GM19035 (cell line): ENCODE results near the gene SOCS6.
A peak's percentile ranks its signal among the peaks of the same experiment; 100 is the strongest.
"Not testable (repeated sequence)": the region's sequence is repeated elsewhere in the genome, so short reads cannot be mapped to it uniquely, and the experiment has no call there.

Source experiments
- ATAC-seq: cut with Tn5 transposase; IDR thresholded peaks from one replicate; pipeline ENCODE4 v1.9.1; 2021; ENCODE audit not compliant: unreplicated experiment

Gene SOCS6, protein sequence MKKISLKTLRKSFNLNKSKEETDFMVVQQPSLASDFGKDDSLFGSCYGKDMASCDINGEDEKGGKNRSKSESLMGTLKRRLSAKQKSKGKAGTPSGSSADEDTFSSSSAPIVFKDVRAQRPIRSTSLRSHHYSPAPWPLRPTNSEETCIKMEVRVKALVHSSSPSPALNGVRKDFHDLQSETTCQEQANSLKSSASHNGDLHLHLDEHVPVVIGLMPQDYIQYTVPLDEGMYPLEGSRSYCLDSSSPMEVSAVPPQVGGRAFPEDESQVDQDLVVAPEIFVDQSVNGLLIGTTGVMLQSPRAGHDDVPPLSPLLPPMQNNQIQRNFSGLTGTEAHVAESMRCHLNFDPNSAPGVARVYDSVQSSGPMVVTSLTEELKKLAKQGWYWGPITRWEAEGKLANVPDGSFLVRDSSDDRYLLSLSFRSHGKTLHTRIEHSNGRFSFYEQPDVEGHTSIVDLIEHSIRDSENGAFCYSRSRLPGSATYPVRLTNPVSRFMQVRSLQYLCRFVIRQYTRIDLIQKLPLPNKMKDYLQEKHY

DNA sequence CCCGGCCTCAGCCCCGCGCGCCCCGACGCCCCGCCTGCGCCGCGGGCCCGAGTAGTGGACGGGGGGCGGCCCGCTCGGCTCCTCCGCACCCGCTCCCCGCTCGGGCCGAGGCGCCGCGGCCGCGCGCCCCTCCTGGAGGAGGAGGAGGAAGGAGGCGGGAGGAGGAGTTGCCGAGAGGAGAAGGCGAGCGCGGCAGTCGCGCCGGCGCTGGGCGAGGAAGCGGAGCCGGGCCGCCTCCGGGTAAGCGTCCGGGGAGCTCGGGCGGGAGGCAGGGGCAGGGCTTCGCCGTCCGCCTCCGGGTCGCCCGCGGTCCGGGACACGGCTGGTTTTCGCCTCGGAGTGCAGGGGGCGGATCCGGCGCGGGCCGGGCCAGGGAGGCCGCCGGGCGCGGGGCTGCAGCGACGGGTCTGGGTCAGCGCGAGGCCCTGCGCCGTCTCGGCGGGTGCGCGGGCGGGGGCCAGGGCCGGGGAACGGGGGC lies at the start of gene SOCS6:
SOCS6 (plus strand) TSS at position 195 of the 478 bp plus-strand sequence. CDS start 35,624 bp downstream, outside the sequence.
- peak; percentile 72 for ATAC-seq

DNA sequence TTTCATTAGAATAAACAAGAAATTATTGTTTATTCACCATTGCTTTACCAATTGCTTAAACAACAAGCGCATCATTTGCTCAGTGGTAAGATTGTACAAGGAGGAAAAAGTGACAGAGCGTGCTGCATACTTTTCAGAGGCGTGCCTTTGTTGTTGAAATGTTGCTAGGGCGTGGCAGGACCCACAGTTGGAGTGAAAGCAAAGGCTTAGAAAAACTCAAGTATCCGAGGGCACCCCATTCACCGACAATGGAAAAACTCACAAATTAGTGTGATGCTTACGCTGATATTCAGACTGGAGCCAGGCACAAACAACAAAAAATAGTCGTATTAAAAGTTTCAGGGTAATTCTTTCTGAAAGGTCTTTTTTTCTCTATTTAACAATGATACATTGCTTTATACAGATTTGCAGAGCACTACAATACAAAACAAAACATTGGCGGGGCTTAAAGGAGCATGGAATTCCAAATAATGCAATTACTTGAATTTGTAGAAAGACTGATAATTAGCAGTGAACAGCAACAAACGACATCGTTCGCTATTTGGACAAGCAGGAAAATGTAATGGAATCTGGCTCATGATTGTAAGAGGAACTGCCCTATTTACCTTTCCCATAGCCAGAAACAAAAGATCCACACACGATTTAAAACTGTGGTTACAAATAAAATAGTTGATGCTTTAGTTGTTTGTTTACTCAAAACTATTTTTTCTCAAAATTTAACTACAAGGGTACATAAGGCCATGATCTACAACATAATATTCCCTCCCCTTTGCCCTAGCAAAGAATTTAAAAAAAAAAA lies 45.5 kb upstream of the SOCS6 start:
- ATAC-seq, result no peak

DNA sequence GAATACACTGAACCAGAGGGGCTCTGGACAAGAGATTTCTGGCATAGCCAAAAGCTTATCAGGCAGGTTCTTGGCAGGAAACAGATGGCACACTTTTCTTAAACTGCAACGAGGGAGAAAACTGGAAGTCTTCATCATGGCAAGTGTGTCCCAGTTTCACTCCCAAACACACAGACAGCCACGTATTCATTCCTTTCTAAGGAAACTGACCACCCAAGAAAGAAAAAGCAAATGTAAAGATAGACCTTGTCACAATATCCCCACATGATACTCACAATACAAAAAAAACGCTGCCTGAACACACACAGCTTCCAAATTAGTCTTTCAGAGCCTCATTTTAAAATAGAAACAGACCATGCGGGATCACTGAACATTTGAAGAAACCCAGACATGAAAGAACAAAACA lies 42.8 kb upstream of the SOCS6 start:
- ATAC-seq, result no peak

DNA sequence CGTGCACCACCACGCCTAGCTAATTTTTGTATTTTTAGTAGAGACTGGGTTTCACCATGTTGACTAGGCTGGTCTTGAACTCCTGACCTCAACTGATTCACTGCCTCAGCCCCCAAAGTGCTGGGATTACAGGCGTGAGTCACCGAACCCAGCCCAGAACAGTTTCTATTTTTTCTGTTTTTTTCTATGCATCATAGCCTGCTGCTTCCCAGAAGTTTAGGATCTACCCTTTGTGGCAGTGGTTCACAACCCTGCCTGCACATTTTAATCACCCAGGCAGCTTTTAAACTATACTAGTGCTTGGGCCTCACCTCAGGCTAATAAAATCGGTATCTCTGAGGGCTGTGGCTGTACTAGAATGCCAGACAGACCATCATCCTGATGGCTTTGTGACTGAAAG lies 39.7 kb upstream of the SOCS6 start:
- ATAC-seq, result no peak

DNA sequence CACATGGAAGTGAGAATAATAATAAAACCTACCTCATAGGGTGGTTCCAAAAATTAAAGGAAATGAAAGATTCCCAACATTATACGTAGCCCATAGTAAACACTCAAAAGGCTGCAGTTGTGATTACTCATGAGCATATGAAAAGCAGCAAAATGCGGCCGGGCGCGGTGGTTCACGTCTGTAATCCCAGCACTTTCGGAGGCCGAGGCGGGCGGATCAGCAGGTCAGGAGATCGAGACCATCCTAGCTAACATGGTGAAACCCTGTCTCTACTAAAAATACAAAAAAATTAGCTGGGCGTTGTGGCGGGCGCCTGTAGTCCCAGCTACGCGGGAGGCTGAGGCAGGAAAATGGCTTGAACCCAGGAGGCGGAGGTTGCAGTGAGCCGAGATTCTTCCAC lies 39.0 kb upstream of the SOCS6 start:
- not testable (repeated sequence) for ATAC-seq

DNA sequence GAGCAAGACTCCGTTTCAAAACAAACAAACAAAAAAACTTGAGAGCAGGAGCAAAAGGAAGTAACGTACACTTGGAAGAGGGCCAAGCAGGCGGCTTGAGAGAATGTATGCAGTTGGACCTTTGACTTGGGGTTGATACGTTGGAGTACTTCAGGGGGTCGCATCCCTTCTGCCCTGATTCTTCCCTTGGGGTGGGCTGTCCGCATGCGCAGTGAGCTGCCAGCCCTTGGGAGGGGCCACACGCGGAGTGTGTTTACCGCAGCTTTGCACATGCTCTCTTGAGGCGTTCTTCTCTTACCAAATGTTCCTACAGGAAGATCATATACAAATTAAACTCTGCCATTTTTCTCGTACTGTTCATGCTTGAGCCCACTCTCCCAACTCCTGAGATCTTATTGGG lies 38.1 kb upstream of the SOCS6 start:
- ATAC-seq, result no peak

DNA sequence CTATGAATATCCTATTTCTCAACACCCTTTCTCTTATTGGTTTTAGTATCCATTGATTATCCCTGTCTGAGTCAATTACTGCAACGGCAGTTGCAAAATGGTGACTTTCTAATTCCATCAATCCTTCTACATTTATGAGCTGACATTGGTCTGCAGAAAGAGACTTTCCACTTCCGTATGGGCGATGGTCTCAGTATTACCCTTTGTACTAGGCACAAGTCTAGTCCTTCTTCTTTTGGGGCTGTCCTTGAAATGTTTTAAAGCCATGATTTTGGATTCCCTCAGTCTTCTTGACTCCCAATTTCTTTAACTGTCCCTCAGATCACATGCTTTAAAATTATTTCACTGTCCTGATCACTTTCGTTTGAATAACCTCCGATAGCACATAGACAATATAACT lies 32.7 kb upstream of the SOCS6 start:
- no peak for ATAC-seq

DNA sequence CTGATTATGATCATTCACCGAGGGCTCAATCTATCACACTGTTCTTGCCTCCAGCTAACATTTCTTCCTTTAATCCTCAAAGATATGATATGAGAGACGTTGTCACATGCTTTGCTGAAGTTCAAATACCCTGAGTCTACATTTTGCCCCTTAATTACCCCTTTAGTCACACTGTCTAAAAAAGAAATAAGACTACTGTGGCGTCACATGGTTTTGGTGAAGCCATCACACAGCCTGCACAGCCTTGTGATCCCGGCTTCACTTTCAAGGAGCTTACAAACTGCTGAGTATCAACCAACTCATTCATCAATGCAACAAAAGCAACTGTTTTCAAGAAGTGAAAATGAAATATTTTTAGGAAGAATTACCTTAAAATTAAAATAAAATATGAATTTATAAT lies 31.9 kb upstream of the SOCS6 start:
- ATAC-seq, result no peak

DNA sequence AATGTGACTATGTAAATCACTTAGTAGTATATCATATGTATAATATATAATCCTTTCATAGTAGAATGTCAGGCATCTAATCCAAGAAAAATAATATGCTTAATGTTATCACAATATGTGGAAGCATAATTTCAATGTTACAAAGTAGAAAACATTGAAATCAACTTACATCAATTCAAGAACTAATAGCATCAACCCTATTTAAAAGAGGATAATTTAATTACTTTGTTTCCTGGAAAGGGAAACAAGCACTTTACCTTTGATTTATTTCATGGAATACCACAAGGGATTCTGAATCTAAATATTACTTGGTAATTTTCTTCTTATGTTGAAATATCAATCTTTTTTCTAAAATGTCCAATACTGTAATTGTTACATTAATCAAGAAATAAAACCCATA lies 30.6 kb upstream of the SOCS6 start:
- no peak for ATAC-seq

DNA sequence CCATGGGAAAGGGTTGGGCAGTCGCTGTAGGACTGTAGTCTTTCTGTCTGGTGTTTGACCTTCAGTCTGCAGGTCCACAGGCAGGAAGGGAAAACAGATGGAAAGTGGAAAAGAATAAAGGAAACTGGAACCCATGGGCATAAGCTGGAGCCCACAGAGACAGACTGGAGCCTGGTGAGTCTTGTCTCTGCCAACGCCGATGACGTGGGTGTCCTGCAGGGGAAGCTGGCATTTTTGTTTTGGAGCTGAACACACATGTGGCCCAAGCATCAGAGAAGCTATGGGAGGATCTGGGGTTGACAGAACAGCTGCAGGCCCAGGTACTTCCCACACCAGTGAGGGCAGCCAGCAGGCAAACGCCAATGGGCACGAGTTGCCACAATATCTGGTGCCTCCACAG lies 28.2 kb upstream of the SOCS6 start:
- ATAC-seq, result no peak

DNA sequence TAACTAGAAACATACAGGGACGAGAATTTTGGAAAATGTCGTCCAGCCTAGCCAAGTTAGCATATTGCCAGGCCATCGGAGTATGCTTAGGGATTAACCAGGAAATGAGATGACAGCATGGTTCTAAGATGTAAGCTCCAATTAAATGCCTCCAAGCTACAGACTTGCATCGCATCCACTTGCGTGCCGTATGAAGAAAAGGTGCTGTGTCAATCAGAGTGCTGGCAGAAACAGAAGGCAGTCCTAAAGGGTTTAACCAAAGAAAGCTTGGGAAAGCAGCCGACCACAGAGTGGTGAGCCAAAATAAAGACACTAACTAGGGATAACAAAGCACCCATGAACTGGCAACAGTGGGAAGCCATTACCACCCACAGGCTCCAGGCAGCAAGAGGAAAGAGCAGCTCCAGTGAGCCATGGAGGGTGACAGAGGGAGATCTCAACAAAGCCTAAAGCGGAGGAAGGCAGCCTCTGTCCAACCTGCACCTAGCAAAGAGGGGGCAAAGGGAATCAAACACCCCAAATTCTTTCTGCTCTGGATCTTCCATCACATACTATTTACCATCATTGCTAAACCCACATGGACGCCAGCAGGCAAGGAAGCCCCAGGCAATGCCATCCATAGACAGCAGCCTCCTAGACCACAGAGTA lies 27.6 kb upstream of the SOCS6 start:
- no peak for ATAC-seq

DNA sequence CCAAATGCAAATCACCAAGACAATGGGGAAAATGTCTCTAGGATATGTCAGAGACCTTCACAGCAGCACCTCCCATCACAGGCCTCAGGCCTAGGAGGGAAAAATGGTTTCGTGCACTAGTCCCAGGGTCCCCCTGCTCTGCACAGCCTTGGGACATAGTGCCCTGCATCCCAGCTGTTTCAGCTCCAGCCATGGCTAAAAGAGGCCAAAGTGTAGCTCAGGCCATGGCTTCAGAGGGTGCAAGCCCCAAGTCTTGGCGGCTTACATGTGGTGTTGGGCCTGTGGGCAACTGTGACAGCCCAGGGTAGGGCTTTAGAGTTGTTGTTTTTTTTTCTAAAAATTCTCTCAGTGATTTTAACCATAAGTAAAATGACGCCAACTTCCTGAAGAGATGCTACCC lies 25.5 kb upstream of the SOCS6 start:
- no peak for ATAC-seq

DNA sequence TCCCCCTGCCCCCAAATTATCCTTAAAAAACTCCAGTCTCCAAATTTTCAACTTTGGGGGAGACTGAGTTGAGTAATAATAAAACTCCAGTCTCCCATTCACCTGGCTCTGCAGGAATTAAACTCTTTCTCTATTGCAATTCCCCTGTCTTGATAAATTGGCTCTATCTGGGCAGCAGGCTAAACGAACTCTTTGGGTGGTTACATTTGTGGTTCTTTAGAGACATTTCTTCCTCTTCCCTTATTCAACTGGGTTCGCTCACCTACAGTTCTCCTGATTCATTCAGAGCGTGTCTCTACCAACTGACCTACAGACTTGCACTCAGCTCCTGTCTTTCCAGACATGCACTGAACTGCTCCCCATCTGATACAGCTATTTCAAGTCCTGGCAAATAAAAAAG lies 17.1 kb upstream of the SOCS6 start:
- ATAC-seq, result no peak

DNA sequence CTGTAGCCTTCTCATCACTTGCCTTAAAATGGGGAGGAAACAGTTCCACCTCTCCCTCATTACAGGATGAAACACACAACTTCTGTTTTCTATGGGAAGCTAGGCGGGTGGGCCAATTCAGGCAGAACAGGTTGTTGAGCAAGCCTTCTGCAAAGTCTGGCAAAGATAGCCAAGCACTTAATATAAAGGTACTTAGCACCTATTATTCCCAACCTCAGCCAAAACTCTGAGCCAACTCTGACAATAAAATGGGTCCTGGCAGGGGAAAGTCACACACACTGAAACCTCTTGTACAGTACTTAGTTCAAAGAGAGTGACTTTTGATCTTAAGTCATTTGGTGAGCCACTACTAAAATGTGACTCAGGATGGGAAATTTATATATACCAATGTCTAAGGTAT lies 15.8 kb upstream of the SOCS6 start:
- ATAC-seq, result no peak

DNA sequence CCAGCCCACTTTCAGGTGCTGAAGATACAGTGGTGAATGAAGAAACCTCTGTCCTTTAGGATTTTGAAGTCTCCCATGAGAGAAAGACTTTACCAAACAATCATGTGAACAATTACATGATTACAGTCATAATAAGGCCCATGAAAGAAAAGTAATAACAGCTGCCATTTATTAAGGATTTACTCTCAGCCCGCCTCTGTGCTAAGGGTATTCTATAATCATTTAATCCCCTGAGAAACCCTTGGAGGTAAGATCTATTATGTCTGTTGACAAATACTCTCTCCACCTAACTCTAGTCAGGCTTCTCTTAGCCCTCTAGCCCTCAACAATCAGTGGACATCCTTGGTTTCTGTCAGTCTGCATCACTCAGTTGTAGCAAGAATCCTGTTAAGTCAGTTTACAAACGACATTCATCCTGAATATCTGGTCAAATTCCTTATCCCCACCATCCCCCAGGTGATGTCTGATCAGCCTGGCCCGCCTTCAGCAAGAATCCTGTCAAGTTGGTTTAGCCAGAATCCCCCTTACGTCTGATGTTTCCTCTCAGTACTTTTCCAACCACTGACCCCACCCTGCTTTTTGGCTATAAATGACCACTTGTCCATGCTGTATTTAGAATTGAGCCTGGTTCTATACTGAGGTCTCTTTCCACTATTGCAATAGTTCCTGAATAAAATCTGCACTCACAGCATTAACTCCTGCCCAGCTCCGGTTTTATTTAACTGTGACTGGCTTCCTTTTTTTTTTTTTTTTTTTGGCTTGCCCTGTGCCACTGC lies 12.2 kb upstream of the SOCS6 start:
- no peak for ATAC-seq

DNA sequence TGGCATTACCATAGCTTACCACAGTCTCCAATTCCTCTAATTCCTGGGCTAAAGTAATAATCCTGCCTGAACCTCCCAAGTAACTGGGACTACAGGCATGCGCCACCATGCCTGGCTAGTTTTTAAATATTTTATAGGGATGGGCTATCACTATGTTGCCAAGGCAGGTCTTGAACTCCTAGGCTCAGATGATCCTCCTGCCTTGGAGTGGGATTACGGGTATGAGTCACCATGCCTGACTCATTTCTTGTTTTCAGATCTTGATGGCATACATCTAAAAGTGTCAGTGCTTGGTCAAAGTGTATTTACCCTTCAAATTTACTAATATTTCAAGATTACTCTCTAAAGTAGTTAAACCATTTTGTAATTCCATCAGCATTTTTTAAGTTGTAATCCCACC lies 9.4 kb upstream of the SOCS6 start:
- no peak for ATAC-seq

DNA sequence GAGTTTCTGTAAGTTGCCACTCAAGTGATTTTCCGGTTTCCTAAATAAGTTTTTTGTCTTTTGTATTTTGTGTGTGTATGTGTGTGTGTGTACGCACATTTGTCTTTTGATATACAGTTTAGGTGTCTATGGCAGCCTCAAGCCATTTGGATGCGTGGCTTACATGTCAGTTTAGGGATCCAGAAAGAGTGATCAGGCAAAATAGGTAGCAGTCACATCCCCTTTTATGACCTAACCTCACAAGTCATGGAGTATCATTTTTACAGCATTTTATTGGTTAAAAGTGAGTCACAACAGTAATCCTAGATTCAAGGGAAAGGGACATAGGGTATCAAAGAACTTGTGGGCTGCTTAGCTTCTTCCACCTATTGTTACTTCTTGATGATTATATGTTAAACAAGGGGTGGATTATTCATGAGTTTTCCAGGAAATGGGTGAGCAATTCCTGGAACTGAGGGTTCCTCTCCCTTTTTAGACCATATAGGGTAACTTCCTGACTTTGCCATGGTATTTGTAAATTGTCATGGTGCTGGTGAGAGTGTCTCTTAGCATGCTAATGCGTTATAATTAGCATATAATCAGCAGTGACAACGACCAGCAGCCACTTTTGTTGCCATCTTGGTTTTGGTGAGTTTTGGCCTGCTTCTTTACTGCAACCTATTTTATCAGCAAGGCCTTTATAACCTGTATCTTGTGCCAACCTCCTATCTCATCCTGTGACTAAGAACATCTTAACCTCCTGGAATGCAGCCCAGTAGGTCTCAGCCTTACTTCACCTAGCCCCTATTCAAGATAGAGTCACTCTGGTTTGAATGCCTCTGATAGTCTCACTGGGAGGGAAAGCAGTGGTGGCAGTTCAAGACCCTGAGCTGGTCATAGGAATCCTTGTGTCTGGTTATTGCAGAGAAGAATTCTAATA lies 8.6 kb upstream of the SOCS6 start:
- ATAC-seq, result no peak

DNA sequence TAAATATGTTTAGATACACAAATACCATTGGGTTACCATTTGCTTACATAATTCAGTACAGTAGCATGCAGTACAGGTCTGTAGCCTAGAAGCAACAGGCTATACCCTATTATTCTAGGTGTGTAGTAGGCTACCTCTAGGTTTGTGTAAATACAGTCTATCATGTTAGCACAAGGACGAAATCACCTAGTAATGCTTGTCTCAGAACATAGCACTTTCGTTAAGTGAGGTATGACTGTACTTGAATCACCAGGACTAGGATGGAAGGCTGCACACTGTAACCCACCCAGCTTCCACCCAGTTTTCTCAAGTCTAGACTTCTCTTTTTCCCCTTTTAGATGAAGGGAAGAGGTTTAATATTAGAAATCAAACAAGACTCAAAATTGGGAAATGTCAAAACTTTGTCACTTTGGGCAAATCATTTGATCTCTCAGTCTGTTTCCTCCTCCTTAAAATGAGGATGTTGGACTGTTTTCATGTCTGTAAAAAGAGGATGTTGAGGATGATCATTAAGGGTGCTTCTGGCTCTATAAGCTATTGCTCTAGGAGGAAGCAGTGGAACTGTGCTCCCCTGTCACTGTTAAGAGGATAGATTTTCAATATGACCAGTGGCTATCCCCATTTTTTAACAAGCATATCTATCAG lies 3.7 kb upstream of the SOCS6 start:
- ATAC-seq, result no peak

DNA sequence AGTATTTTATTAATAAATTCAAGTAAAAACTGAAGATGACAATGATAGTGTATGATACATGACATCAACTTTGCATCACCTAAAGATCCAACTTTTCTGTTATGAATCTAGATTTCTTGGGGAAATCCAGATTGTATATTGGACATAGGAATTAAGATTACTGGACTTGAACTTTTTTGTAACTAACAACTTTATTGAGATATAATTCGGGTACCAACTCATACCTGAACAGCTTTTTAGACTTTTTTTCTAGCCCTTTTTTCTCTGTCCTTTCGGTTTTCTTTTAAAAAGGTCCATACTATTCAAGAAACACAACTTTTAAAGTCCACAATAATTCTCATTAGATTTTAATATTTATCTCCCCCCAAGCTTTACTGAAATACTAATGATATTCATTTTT lies 1.1 kb upstream of the SOCS6 start:
- ATAC-seq, result no peak
